ENCODE data around the gene ART5.
"Not testable (repeated sequence)": the region's sequence is repeated elsewhere in the genome, so short reads cannot be mapped to it uniquely, and the experiment has no call there.

Gene ART5

GRCh38 chr11:3657331-3657730 is 15.5 kb upstream of the ART5 start:
- not testable (repeated sequence) for DNase-seq

GRCh38 chr11:3655547-3655946 is 13.8 kb upstream of the ART5 start:
- no peak for DNase-seq

GRCh38 chr11:3652514-3652913 is 10.7 kb upstream of the ART5 start:
- not testable (repeated sequence) for DNase-seq

GRCh38 chr11:3649374-3649773 is 7.6 kb upstream of the ART5 start:
- not testable (repeated sequence) for DNase-seq

- not testable (repeated sequence) for DNase-seq
Measured at GRCh38 chr11:3648843-3649242, 7.1 kb upstream of the ART5 start.

- no peak for DNase-seq
Measured at GRCh38 chr11:3645552-3645951, 3.8 kb upstream of the ART5 start.

- no peak for DNase-seq
Measured at GRCh38 chr11:3644817-3645235, 3.0 kb upstream of the ART5 start, which contains the start of gene ART1. Gene ART1 (plus strand): TSS chr11:3645128. CDS start chr11:3659214, 14,086 bp downstream.

GRCh38 chr11:3643102-3643546 is 1.3 kb upstream of the ART5 start:
- DNase-seq = not testable (repeated sequence)

GRCh38 chr11:3642071-3642951 is 519 bp upstream of the ART5 start:
- peak; percentile 12 to 21 for DNase-seq

- no peak for DNase-seq
Measured at GRCh38 chr11:3641191-3641590, 601 bp downstream of the ART5 start.

GRCh38 chr11:3639841-3640240 is 2.0 kb downstream of the ART5 start:
- no peak for DNase-seq

- DNase-seq = no peak
Measured at GRCh38 chr11:3638513-3638912, 3.3 kb downstream of the ART5 start.

GRCh38 chr11:3637201-3637600 is 4.6 kb downstream of the ART5 start:
- no peak for DNase-seq

GRCh38 chr11:3635641-3636375 is 6.0 kb downstream of the ART5 start:
- no peak for DNase-seq

- no peak for DNase-seq
Measured at GRCh38 chr11:3632070-3632660, 9.6 kb downstream of the ART5 start.

- DNase-seq = no peak
Measured at GRCh38 chr11:3631331-3631730, 10.5 kb downstream of the ART5 start.

- DNase-seq = no peak
Measured at GRCh38 chr11:3627291-3627690, 14.5 kb downstream of the ART5 start.

GRCh38 chr11:3626250-3626960 is 15.4 kb downstream of the ART5 start:
- DNase-seq = no peak

GRCh38 chr11:3623767-3624458 is 17.9 kb downstream of the ART5 start:
- DNase-seq = no peak

GRCh38 chr11:3623121-3623520 is 18.7 kb downstream of the ART5 start:
- DNase-seq = no peak

- no peak for DNase-seq
Measured at GRCh38 chr11:3622521-3622920, 19.3 kb downstream of the ART5 start.

GRCh38 chr11:3617990-3618389 is 23.8 kb downstream of the ART5 start:
- DNase-seq = no peak
